SJCRH30 (cell line): ENCODE data around the gene UQCC5. TPM values are rescaled to one million over a fixed set of nuclear protein-coding genes. Genes with fewer than 3 reads are reported as not detected.

ENCODE experiments used
- DNase-seq, 2 experiments: peaks; one replicate each; pipeline ENCODE4 v3.0.0-alpha.2; 2015 to 2020
- H3K27ac ChIP-seq: fragments of 250-450 bp; sonication (Bioruptor Pico); 2 replicates; pipeline ENCODE4 v1.5.1; 2020; ENCODE audit warnings: mild to moderate bottlenecking, moderate library complexity
- H3K27me3 ChIP-seq: fragments of 250-450 bp; sonication (Bioruptor Pico); 2 replicates; pipeline ENCODE4 v1.5.1; 2020; ENCODE audit warnings: mild to moderate bottlenecking, moderate library complexity
- H3K36me3 ChIP-seq: fragments of 250-450 bp; sonication (Bioruptor Pico); 2 replicates; pipeline ENCODE4 v1.5.1; 2020; ENCODE audit warnings: mild to moderate bottlenecking, moderate library complexity
- H3K4me1 ChIP-seq: fragments of 250-450 bp; sonication (Bioruptor Pico); 2 replicates; pipeline ENCODE4 v1.5.1; 2020; ENCODE audit warnings: mild to moderate bottlenecking, moderate library complexity
- H3K4me3 ChIP-seq: fragments of 250-450 bp; sonication (Bioruptor Pico); 2 replicates; pipeline ENCODE4 v1.5.1; 2020; ENCODE audit warnings: mild to moderate bottlenecking, moderate library complexity
- H3K9me3 ChIP-seq: fragments of 250-450 bp; sonication (Bioruptor Pico); replicated peaks from 2 replicates; pipeline ENCODE4 v1.5.1; 2020; ENCODE audit warnings: mild to moderate bottlenecking, moderate library complexity
- total RNA-seq: library from RNA; depleted of rRNA; stranded (reverse); fragments of >200 nt; shearing (Covaris generic); gene quantifications from 2 replicates; pipeline ENCODE4 v1.2.3, GENCODE V29; 2014

UQCC5 gene
- total RNA-seq, 1 experiment from 2014 or later, result 12.7 TPM

GRCh38 chr3:52531860-52532516 is 4.4 kb upstream of the UQCC5 start:
- Histone ChIP-seq H3K4me3 (peak overlapping the region; percentile 97), H3K4me1 (no peaks in the 10 kb centered on the region; the same call in 1 of the 2 replicates)

GRCh38 chr3:52532517-52532837 is 3.9 kb upstream of the UQCC5 start:
- no peak overlapping the region; the same call in 1 of the 2 replicates for H3K27ac ChIP-seq
- H3K4me3 ChIP-seq, result peak overlapping the region; percentile 97
- H3K27me3 ChIP-seq, result no peaks in the 10 kb centered on the region
- H3K4me1 ChIP-seq, result peaks cover under 1% of the 10 kb centered on the region
- peak; percentile 41 to 44 for DNase-seq
- no peaks in the 10 kb centered on the region for H3K9me3 ChIP-seq
- H3K36me3 ChIP-seq, result peaks cover 14% of the 10 kb centered on the region

More at GRCh38 chr3:52531860-52532516, 4.4 kb upstream of the UQCC5 start:
- no peaks in the 10 kb centered on the region for H3K9me3 ChIP-seq
- H3K27me3 ChIP-seq, result no peaks in the 10 kb centered on the region
- peaks cover 18% of the 10 kb centered on the region for H3K36me3 ChIP-seq
- H3K27ac ChIP-seq, result no peak overlapping the region
- no peak for DNase-seq

- Histone ChIP-seq H3K36me3 (peaks cover 9% of the 10 kb centered on the region), H3K27ac (peak overlapping the region; percentile 27; the same call in 1 of the 2 replicates), H3K9me3 (no peaks in the 10 kb centered on the region), H3K4me3 (peak overlapping the region; percentile 97), H3K27me3 (no peaks in the 10 kb centered on the region), H3K4me1 (peaks cover 6% of the 10 kb centered on the region)
- DNase-seq, result peak; percentile 45
These were observed 3.4 kb upstream of the UQCC5 start for GRCh38 chr3:52532838-52533622.

GRCh38 chr3:52533623-52534280 is 2.7 kb upstream of the UQCC5 start, which contains the start of gene NT5DC2:
TSS of gene NT5DC2 (minus strand) at chr3:52533857. CDS start at chr3:52533737, 120 bp downstream.
- H3K36me3 ChIP-seq, result peaks cover 3% of the 10 kb centered on the region

GRCh38 chr3:52534281-52535183 is 1.9 kb upstream of the UQCC5 start:
- Histone ChIP-seq H3K4me3 (peak overlapping the region; percentile 70), H3K4me1 (peaks cover 7% of the 10 kb centered on the region), H3K27ac (peak overlapping the region; percentile 46), H3K27me3 (no peaks in the 10 kb centered on the region), H3K36me3 (no peaks in the 10 kb centered on the region), H3K9me3 (no peaks in the 10 kb centered on the region)
- no peak for DNase-seq

More at GRCh38 chr3:52533623-52534280, 2.7 kb upstream of the UQCC5 start, which contains the start of gene NT5DC2:
- Histone ChIP-seq H3K27ac (peak within 1 kb of the TSS; percentile 46), H3K9me3 (no peaks in the 10 kb centered on the region), H3K27me3 (no peaks in the 10 kb centered on the region), H3K4me3 (peak within 1 kb of the TSS; percentile 97), H3K4me1 (peaks cover 7% of the 10 kb centered on the region)
- peak; percentile 66 to 86 for DNase-seq

- H3K36me3 ChIP-seq, result no peaks in the 10 kb centered on the region
- H3K4me3 ChIP-seq, result peak overlapping the region; percentile 10; the same call in 1 of the 2 replicates
- H3K27ac ChIP-seq, result no peak overlapping the region
- H3K9me3 ChIP-seq, result no peaks in the 10 kb centered on the region
- H3K4me1 ChIP-seq, result peaks cover 7% of the 10 kb centered on the region
- DNase-seq, result no peak
- H3K27me3 ChIP-seq, result no peaks in the 10 kb centered on the region
These were observed 844 bp upstream of the UQCC5 start for GRCh38 chr3:52535411-52536111.

GRCh38 chr3:52536112-52536368 is 365 bp upstream of the UQCC5 start:
- Histone ChIP-seq H3K27me3 (no peaks in the 10 kb centered on the region), H3K4me3 (peak overlapping the region; percentile 10; the same call in 1 of the 2 replicates), H3K36me3 (0 out of 2 replicates have a peak, but pooled peaks cover 4% of the 10 kb centered on the region), H3K9me3 (no peaks in the 10 kb centered on the region), H3K27ac (no peak overlapping the region), H3K4me1 (peaks cover 7% of the 10 kb centered on the region)
- no peak for DNase-seq

- Histone ChIP-seq H3K27me3 (no peaks in the 10 kb centered on the region), H3K4me3 (peak overlapping the region; percentile 73), H3K9me3 (no peaks in the 10 kb centered on the region), H3K36me3 (0 out of 2 replicates have a peak, but pooled peaks cover 10% of the 10 kb centered on the region), H3K4me1 (peaks cover 7% of the 10 kb centered on the region), H3K27ac (peak overlapping the region; percentile 48)
- DNase-seq, result no peak
These were observed 788 bp downstream of the UQCC5 start for GRCh38 chr3:52537165-52537620.

GRCh38 chr3:52537726-52538421 is 1.5 kb downstream of the UQCC5 start:
- peak overlapping the region; percentile 73 for H3K4me3 ChIP-seq
- H3K36me3 ChIP-seq, result 0 out of 2 replicates have a peak, but pooled peaks cover 11% of the 10 kb centered on the region
- H3K27ac ChIP-seq, result no peak overlapping the region
- H3K27me3 ChIP-seq, result no peaks in the 10 kb centered on the region
- H3K9me3 ChIP-seq, result no peaks in the 10 kb centered on the region
- DNase-seq, result no peak
- peaks cover 7% of the 10 kb centered on the region for H3K4me1 ChIP-seq

- DNase-seq, result no peak
- H3K4me3 ChIP-seq, result no peak overlapping the region
These were observed 2.7 kb downstream of the UQCC5 start for GRCh38 chr3:52539010-52539653.

GRCh38 chr3:52541050-52541449 is 4.6 kb downstream of the UQCC5 start:
- H3K4me1 ChIP-seq, result peaks cover 7% of the 10 kb centered on the region
- H3K27me3 ChIP-seq, result no peaks in the 10 kb centered on the region
- no peak overlapping the region for H3K27ac ChIP-seq
- peaks cover 22% of the 10 kb centered on the region for H3K36me3 ChIP-seq
- H3K9me3 ChIP-seq, result no peaks in the 10 kb centered on the region
- no peak for DNase-seq
- H3K4me3 ChIP-seq, result no peak overlapping the region

More at GRCh38 chr3:52539010-52539653, 2.7 kb downstream of the UQCC5 start:
- Histone ChIP-seq H3K36me3 (0 out of 2 replicates have a peak, but pooled peaks cover 17% of the 10 kb centered on the region), H3K9me3 (no peaks in the 10 kb centered on the region), H3K27me3 (no peaks in the 10 kb centered on the region), H3K4me1 (peaks cover 7% of the 10 kb centered on the region), H3K27ac (no peak overlapping the region)

GRCh38 chr3:52544937-52545336 is 8.5 kb downstream of the UQCC5 start:
- Histone ChIP-seq H3K36me3 (peaks cover 50% of the 10 kb centered on the region), H3K4me3 (no peak overlapping the region), H3K27ac (no peak overlapping the region), H3K9me3 (no peaks in the 10 kb centered on the region), H3K27me3 (no peaks in the 10 kb centered on the region), H3K4me1 (no peaks in the 10 kb centered on the region)
- DNase-seq, result no peak
